Activated CD4-positive, alpha-beta T cell treated with anti-CD3 and anti-CD28 coated beads, Interleukin-2, amount 50 U/mL, for 48 hours (primary cell): ENCODE data around the gene C16orf87.

Experiments
- DNase-seq, 2 experiments: peaks; one replicate each; pipeline ENCODE4 v3.0.0-alpha.2; 2020

The C16orf87 gene

GRCh38 chr16:46748775-46749705 lies 81.9 kb downstream of the C16orf87 start:
- no peak for DNase-seq

- DNase-seq, result no peak
Measured at GRCh38 chr16:46747777-46748651, 83.0 kb downstream of the C16orf87 start, which contains the start of gene MYLK3. TSS of gene MYLK3 (minus strand) at chr16:46748344. CDS start at chr16:46748193, 151 bp downstream.

- DNase-seq, result no peak
Measured at GRCh38 chr16:46746821-46747776, 83.9 kb downstream of the C16orf87 start.
